Measurements from ENCODE around the gene HHIP. TPM values are rescaled to one million over a fixed set of nuclear protein-coding genes. Genes with fewer than 3 reads are reported as not detected.

Gene HHIP
- total and polyA plus RNA-seq, 9 of the 15 experiments (the other 6 are each of a cell fraction or from before 2014, with no cell fraction given) = 0.09 TPM; not detected in 8

GRCh38 chr4:144785961-144786360 is 140.0 kb downstream of the HHIP start:
- no peak for FAIRE-seq
- TF ChIP-seq SRSF7 (optimal IDR thresholded peaks at IDR 0.05; ENCODE audit: low read depth, low read length) (no peak), ZNF589 (CRISPR knock-in tag; IDR thresholded peaks at IDR 0.05; ENCODE audit: low read depth) (no peak), ZNF444 (CRISPR knock-in tag; IDR thresholded peaks at IDR 0.05) (no peak), ZBTB17 (CRISPR knock-in tag; IDR thresholded peaks at IDR 0.05) (no peak), RBM17 (IDR thresholded peaks at IDR 0.05; ENCODE audit: borderline replicate concordance, low read depth, low read length) (no peak), FOXJ2 (tag; IDR thresholded peaks at IDR 0.05) (no peak), MAFK (IDR thresholded peaks at IDR 0.05; ENCODE audit: low read length) (no peak)
- TF ChIP-seq, protein P1, sequence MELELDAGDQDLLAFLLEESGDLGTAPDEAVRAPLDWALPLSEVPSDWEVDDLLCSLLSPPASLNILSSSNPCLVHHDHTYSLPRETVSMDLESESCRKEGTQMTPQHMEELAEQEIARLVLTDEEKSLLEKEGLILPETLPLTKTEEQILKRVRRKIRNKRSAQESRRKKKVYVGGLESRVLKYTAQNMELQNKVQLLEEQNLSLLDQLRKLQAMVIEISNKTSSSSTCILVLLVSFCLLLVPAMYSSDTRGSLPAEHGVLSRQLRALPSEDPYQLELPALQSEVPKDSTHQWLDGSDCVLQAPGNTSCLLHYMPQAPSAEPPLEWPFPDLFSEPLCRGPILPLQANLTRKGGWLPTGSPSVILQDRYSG (tag; conservative IDR thresholded peaks at IDR 0.05; ENCODE audit: low read depth) = no peak
- TF ChIP-seq, protein P2, sequence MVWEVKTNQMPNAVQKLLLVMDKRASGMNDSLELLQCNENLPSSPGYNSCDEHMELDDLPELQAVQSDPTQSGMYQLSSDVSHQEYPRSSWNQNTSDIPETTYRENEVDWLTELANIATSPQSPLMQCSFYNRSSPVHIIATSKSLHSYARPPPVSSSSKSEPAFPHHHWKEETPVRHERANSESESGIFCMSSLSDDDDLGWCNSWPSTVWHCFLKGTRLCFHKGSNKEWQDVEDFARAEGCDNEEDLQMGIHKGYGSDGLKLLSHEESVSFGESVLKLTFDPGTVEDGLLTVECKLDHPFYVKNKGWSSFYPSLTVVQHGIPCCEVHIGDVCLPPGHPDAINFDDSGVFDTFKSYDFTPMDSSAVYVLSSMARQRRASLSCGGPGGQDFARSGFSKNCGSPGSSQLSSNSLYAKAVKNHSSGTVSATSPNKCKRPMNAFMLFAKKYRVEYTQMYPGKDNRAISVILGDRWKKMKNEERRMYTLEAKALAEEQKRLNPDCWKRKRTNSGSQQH (CRISPR knock-in tag; IDR thresholded peaks at IDR 0.05) = no peak
- TF ChIP-seq, protein P3, sequence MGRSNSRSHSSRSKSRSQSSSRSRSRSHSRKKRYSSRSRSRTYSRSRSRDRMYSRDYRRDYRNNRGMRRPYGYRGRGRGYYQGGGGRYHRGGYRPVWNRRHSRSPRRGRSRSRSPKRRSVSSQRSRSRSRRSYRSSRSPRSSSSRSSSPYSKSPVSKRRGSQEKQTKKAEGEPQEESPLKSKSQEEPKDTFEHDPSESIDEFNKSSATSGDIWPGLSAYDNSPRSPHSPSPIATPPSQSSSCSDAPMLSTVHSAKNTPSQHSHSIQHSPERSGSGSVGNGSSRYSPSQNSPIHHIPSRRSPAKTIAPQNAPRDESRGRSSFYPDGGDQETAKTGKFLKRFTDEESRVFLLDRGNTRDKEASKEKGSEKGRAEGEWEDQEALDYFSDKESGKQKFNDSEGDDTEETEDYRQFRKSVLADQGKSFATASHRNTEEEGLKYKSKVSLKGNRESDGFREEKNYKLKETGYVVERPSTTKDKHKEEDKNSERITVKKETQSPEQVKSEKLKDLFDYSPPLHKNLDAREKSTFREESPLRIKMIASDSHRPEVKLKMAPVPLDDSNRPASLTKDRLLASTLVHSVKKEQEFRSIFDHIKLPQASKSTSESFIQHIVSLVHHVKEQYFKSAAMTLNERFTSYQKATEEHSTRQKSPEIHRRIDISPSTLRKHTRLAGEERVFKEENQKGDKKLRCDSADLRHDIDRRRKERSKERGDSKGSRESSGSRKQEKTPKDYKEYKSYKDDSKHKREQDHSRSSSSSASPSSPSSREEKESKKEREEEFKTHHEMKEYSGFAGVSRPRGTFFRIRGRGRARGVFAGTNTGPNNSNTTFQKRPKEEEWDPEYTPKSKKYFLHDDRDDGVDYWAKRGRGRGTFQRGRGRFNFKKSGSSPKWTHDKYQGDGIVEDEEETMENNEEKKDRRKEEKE (IDR thresholded peaks at IDR 0.05; ENCODE audit: borderline replicate concordance in 1 of 2, control insufficient read depth in 1 of 2, low read depth in 2 of 2, low read length in 1 of 2) = no peak
- TF ChIP-seq, protein P4, sequence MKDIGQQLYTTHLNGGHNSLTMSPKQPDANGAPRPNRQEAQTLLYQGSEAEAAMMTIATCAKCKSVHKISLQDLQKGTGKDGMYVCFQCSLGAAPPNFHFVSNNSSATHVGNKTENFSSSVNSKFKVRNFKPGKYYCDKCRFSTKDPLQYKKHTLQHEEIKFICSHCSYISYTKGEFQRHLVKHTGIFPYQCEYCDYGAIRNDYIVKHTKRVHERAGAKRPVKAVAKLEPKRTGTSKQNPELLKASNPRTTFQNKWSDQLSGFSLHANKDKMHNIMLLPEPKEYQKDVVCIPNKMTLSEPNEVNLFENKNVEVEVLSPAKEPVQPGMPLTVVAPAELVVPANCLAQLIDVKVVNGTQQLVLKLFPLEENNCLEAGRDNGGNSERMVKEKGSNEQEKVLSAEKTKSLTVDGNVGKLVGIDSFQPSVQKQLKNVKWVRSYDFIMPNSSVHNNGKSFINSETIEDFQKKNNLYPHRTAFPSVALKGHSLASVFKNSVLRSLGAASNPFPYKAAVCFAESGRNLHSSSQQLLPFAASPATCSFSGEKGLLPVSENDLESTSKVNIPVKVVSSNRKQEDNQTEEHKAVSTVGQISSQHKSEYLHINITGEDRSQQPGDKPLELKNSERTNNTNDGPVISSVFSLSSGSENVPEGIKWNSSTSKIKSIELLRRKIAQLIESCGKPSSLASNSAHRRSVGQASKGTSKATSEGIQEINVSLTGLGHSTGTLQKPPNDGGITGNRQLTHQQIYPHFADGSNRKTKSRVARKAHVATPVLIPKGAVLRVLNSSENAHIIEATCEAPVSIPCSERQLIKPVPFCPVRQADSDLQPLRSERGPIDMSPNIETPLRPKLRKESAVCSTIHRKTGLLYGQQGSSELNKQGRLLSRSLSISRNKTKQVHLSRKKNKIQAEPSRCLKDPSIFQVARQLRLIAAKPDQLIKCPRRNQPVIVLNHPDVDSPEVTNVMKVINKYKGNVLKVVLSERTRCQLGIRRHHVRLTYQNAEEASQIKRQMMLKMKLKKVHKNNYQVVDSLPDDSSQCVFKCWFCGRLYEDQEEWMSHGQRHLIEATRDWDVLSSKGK (CRISPR knock-in tag; IDR thresholded peaks at IDR 0.05) = no peak

More at GRCh38 chr4:144785961-144786360, 140.0 kb downstream of the HHIP start:
- no peaks in the 10 kb centered on the region for H3K9me1 ChIP-seq (ENCODE audit: control insufficient read depth, insufficient read depth, low read length)
- no peak overlapping the region for H2AFZ ChIP-seq (ENCODE audit: low read depth, low read length)
- no peaks in the 10 kb centered on the region for H3K27me3 ChIP-seq (ENCODE audit: control insufficient read depth in 2 of 2, insufficient read depth in 2 of 2, low read length in 2 of 2)
- H3K79me2 ChIP-seq (ENCODE audit: control insufficient read depth, insufficient read depth, low read length) = no peaks in the 10 kb centered on the region
- in situ Hi-C loops (cut with MboI) = loop anchor here (25.0 kb wide), 1 partner anchor 599 kb away; no protein-coding TSS in a partner anchor
- H3K4me1 ChIP-seq (replicated peaks in 1 of 2; ENCODE audit: control insufficient read depth in 2 of 2, insufficient read depth in 2 of 2, low read length in 2 of 2) = no peaks in the 10 kb centered on the region
- CTCF ChIA-PET (ENCODE audit: low intra/inter-chr PET ratio) = no interaction called here
- no peak overlapping the region for H3K27ac ChIP-seq (ENCODE audit: extremely low read depth, low read depth, low read length)
- DNase-seq (ENCODE audit: extremely low read depth in 1 of 4, low spot score in 3 of 4) = no peak
- no peak overlapping the region for H3K9ac ChIP-seq (ENCODE audit: insufficient read depth in 1 of 2, low read depth in 2 of 2, low read length in 2 of 2)
- no peaks in the 10 kb centered on the region for H3K9me3 ChIP-seq (replicated peaks; ENCODE audit: control insufficient read depth, insufficient read depth, low read depth, low read length)
- intact Hi-C loops (cut with micrococcal nuclease) = loop anchor here (5.0 kb wide), 1 partner anchor 276 kb away; no protein-coding TSS in a partner anchor
- BruUV-seq (replicated peaks) = no TSS peak
- no peak overlapping the region for H3K4me3 ChIP-seq
- no peak overlapping the region for H3K4me2 ChIP-seq (ENCODE audit: insufficient read depth, low read length)
- H3K36me3 ChIP-seq (ENCODE audit: control insufficient read depth, insufficient read depth, low read length) = no peaks in the 10 kb centered on the region
- POLR2A ChIA-PET = no interaction called here
- no peaks in the 10 kb centered on the region for H4K20me1 ChIP-seq (replicated peaks; ENCODE audit: control insufficient read depth, insufficient read depth, low read length)
- ATAC-seq = no peak
- 0% methylated on average over 3 of the region's 3 CpGs for WGBS (ENCODE audit: insufficient coverage, low coverage, missing lambda C conversion rate)
